GM19025 (cell line): ENCODE measurements around the gene RFC1.

Source experiments
- ATAC-seq: cut with Tn5 transposase; IDR thresholded peaks from one replicate; pipeline ENCODE4 v1.9.1; 2021; ENCODE audit warnings: mild to moderate bottlenecking, low read depth, moderate library complexity; ENCODE audit not compliant: unreplicated experiment

Gene RFC1

DNA sequence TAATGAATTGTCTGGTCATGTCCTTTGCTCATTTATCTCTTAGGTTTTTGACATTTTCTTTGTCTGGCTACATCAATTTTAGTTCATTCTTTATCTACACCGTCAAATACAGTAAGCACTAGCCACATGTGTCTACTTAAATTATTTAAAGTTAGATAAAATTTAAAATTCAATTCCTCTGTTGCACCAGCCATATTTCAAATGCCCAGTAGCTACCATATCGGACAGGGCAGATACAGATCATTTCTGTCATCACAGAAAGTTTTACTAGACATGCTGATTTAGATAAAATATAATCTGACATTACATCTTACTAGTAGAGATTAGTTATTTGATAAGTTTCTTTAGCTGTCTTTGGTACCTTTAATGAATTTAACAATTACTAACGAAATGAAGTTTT lies 122.7 kb downstream of the RFC1 start:
- ATAC-seq = no peak
